Limb (tissue), 2 donors: ENCODE results near the gene CACNB1.
"Not testable (repeated sequence)": the region's sequence is repeated elsewhere in the genome, so short reads cannot be mapped to it uniquely, and the experiment has no call there.

ENCODE experiments used
- DNase-seq, 2 donors: peaks; one replicate each; pipeline ENCODE4 v3.0.0-alpha.2; 2016; ENCODE audit errors: extremely low spot score in 2 of 2

CACNB1 gene

DNA sequence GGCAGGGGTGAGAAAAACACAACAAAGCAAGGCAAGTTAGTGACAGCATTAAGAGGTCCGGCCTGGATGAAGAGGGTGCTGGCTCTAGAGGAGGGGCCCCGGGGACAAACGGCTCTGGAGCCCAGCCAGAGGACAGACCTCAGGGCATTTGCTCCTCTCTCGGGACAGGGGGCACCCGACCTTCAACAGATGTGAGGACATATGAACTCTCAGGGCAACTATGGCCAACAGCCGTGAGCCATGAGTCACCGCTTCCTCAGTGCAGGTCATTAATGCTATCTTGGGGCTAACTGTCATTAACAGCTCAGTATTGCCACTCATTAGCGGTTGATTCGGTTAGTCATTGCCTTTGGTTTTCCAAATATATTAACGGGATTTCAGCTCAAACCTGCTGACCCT is 21.8 kb downstream of the CACNB1 start:
- DNase-seq: no peak

DNA sequence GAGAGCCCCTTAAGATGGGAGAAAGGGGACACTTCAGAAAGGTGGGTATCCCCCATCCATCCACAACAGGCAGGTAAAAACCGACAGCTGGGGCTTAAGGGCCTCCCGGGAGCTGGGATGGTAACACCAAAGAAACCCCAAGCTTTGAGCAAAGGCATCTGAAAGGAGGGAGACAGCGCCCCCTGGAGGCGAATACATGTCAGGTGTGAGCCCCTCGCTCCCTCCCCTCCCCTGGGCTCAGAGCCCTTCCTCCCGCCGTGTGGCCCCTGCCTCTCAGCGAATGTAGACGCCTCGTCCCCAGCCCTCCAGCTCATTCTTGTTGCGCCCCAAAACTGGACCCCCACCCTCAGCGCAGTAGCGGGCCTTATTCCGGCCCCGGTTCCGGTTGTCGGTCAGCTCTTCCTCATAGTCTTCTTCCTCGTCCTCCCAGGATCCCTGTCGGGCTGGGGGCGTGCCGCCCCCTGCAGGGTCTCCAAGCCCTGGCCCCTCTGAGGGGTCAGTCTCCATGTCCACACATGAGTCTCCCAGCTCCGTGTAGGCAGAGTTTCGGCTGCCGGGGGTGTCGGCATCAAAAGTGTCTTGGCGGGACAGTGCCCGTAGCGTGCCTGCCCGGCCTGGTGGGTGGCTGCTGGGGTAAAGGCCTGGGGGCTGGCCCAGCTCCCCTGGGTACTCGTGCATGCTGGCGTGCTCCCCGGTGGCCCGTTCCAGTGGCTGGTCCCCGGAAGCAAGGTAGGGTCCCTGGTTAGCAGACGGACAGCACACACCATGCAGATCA is 22.4 kb downstream of the CACNB1 start:
- peak; percentile 73 to 76 for DNase-seq

DNA sequence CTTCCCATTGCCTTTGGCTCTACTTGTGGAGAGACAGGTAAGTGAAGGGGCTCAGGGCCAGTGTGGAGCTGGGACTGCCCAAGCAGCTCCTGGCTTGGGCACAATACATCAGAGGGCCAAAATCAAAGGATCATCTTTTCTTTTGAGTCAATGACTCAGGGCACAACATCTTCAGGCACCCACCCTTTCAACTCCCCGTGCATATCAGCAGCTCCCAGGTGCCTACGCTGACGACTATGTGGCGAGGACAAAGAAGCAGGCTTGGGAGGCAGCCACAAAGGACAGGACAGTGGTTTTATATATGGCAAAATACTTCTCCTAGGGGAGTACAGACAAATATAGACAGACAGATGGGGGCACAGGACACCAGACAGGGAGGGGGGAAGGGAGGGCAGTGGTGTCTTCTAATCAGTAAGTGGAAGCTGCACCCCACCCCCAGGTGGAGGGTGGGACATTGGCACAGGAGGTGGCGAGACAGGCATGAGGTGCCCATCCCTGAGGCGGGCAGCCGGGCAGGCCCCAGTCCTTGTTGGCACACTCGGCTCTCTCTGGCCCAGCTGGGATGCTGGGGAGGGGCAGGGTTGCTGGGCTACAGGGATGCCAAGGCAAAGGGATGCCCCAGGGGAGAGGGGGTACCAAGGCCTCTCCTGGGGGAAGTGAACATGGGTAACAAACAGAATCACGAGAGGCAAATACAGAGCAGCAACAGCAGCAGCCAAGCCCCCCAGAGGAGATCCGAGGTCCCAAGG is 23.8 kb downstream of the CACNB1 start:
- peak in 1 of 2 donors; percentile 44 for DNase-seq

GRCh38 chr17:39173080-39173479 is 24.4 kb downstream of the CACNB1 start:
- DNase-seq: no peak

- DNase-seq: no peak
These were observed 25.5 kb downstream of the CACNB1 start for GRCh38 chr17:39171933-39172332.

DNA sequence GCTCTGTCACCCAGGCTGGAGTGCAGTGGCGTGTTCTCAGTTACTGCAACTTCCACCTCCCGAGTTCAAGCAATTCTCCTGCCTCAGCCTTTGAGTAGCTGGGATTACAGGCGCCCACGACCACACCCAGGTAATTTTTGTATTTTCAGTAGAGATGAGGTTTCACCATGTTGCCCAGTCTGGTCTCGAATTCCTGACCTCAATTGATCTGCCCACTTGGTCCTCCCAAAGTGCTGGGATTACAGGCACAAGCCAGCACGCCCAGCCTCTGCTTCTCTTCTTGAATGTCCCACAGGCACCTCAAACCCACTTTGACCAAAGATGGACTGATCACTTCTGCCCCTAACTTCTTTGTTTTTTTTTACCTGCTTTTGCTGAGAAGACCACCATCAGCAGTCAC is 26.9 kb downstream of the CACNB1 start:
- DNase-seq: no peak

- DNase-seq: no peak
These were observed 27.4 kb downstream of the CACNB1 start for GRCh38 chr17:39170109-39170508.

- DNase-seq: no peak
These were observed 28.0 kb downstream of the CACNB1 start for GRCh38 chr17:39169518-39169917.

- no peak for DNase-seq
These were observed 28.4 kb downstream of the CACNB1 start for GRCh38 chr17:39169101-39169500.

DNA sequence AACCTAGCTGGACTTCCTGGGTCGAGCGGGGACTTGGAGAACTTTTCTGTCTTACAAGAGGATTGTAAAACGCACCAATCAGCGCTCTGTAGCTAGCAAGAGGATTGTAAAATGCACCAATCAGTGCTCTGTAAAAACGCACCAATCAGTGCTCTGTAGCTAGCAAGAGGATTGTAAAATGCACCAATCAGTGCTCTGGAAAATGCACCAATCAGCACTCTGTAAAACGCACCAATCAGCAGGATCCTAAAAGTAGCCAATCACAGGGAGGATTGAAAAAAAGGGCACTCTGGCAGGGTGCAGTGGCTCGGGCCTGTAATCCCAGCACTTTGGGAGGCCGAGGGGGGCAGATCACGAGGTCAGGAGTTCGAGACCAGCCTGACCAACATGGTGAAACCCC is 29.0 kb downstream of the CACNB1 start:
- DNase-seq: not testable (repeated sequence)

DNA sequence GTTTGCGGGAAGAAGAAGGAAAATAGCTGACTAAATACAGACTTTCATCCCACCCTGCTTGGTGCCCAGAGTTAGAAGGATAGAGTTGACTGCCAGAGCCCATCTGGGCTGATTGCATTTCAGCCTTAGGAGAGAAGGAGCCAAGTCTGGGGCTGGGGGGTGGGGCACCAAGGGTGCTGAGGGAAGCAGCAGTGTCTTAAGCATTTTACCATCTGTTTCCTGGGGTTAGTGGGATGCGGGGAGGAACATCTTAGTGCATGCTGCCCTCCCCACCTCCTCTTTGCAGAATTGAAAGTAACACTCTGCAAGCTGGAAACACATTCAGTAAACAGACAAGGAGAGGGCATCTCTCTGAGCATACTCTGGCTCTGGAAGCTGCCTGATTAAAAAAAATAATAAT is 30.0 kb downstream of the CACNB1 start:
- no peak for DNase-seq

- DNase-seq: no peak
These were observed 30.8 kb downstream of the CACNB1 start for GRCh38 chr17:39166437-39167335.

DNA sequence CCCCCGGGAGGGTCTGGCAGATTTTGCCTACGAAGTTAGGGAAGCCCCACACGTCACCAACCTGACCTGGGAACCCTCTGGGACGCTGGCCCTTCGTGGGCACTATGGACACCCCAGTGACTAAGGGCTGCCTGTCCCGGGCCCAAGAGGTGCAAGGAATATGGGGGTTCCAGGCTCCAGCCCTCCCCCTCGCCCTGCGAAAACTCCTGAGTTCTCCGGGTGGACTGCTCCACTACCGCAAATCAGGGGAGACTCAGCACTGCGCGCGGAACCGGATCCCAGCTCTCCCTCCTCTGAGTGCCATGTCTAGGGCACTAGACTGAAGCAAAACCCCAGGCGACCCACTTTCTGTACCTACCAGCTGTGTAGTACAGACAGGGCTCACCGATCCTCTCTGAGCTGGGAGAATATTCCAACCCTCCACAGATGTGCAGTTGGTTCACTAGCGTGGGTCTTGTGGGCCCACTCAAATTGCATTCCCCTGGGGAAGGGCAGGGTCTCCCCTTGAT is 31.6 kb downstream of the CACNB1 start, which contains the start of gene ARL5C:
ARL5C (minus strand) TSS at position 321 of the 509 bp plus-strand sequence. CDS start 401 bp downstream, outside the sequence.
- DNase-seq: no peak

DNA sequence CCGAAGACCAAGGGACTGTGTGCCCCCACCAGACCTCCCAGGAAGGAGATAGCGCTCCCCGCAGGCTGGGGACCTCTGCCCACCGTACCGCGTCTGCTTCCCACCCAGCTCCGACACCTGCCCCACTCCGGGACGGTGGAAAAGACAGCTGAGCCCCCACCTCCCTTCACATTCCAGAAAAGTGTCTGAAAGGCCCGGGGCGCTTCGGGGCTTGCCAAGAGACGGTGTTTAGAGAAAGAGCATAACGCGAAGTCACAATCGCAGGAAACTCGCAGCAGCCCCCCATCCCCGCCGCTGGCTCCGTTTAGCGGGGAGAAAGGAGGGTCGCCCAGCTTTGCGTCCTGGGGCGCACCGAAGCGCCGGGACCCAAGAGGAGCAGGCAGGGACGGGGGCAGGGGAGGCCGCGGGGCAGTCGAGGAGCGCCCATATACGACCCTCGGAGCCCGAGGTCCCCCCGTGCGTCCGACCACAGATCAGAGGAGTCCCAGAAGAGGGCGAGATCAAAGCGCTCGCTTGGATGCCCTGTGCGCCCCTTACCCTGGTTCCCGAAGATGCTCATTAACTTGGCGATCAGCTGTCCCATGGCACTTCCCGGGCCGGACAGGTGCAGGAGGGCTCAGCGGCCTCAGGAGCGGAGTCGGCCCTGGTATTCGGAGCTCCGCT is 32.2 kb downstream of the CACNB1 start:
- no peak for DNase-seq

DNA sequence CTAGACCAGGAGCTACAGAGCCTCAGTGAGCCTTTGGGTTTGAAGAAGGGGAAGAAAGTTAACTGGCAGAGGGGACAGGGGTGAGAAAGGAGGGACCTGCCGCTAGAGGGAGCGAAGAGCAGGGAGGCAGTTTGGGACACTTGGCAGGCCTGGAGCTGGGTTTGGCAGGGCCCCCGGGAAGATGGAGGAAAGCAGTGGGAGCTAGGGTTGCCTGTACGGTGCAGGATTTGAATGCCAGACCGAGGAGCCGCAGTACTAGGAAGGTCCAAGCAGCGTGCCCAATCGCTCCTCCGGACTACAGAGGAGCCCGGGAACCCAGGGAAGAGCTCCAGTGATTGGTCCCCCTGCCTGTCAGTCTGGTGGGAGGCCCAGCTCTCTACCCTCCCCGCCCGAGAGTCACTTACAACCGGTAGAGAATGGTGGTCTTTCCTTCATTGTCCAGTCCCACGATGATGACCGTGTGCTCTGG is 32.8 kb downstream of the CACNB1 start:
- DNase-seq: peak; percentile 70 to 87

GRCh38 chr17:39161962-39162361 is 35.5 kb downstream of the CACNB1 start:
- no peak for DNase-seq

- no peak for DNase-seq
These were observed 38.8 kb downstream of the CACNB1 start for GRCh38 chr17:39158623-39159022.

GRCh38 chr17:39156491-39156890 is 41.0 kb downstream of the CACNB1 start:
- no peak for DNase-seq

- DNase-seq: no peak
These were observed 41.8 kb downstream of the CACNB1 start for GRCh38 chr17:39155654-39156053.

DNA sequence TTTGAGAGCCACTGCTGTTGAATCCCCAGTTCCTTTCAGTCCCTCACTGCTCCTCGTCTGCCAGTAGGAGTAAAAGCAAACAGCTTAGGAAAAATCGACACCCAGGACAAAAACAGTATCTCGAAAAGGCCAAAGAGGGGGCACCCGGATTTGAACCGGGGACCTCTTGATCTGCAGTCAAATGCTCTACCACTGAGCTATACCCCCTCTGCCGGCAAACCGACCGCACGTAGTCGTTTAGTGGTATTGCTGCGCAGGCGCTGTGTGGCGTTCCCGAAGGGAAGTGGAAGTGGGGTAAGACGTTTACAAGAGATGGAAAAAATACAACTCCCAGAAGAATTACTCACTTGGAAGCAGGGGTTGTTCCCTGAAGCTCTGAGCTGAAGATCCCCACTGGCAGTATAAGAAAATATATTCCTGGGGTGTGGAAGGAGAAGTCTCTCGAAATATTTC is 43.8 kb downstream of the CACNB1 start:
- DNase-seq: peak; percentile 89 to 98
